GM21576 (cell line): ENCODE data around the gene CCDC9.
"Not testable (repeated sequence)": the region's sequence is repeated elsewhere in the genome, so short reads cannot be mapped to it uniquely, and the experiment has no call there.

Source experiments
- ATAC-seq: cut with Tn5 transposase; IDR thresholded peaks from one replicate; pipeline ENCODE4 v1.9.1; 2021; ENCODE audit warnings: mild to moderate bottlenecking, moderate library complexity; ENCODE audit not compliant: unreplicated experiment

The CCDC9 gene

DNA sequence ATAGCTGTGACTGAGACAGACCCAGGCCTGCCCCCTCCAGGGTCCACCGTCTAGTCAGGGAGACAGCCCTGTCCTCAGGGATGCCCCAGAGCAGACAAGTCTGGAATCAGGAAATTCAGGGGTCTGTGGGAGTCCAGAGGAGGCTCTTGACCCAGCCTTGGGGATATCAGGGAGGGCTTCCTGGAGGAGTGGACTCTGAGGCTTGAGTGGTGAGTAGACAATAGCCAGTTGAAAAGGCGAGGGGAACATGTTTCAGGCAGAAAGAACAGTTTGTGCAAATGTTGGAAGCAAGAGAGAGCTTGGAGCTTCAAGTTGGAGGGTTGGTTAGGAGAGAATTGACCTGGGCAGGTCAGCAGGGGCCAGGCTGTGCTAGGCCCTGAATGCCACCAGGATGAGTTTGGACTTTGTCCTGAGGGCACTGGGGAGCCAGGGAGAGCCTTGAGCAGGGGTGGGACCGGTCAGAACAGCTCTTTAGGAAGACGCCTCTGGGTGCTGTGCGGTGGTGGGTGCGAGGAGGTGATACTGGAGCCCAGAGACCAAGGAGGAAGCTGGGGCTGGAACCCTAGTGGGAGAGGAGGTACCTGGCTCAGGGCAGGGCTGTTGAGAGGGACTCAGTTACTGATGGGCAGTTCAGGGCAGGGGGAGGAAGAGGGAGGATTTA, 2.7 kb downstream of the CCDC9 start:
- ATAC-seq, result no peak

DNA sequence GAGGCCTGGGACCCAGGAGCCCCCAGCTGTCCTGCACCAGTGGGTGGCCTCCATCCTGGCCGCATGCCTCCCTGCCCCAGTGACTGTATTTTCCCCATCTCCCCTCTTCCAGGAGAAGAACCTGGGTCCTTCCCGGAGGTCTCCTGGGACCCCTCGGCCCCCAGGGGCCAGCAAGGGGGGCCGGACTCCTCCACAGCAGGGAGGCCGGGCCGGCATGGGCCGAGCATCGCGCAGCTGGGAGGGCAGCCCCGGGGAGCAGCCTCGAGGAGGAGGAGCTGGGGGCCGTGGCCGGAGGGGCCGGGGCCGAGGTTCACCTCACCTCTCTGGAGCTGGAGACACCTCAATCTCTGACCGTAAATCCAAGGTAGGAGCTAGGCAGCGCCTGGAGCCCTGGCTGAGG, 4.2 kb downstream of the CCDC9 start:
- no peak for ATAC-seq

DNA sequence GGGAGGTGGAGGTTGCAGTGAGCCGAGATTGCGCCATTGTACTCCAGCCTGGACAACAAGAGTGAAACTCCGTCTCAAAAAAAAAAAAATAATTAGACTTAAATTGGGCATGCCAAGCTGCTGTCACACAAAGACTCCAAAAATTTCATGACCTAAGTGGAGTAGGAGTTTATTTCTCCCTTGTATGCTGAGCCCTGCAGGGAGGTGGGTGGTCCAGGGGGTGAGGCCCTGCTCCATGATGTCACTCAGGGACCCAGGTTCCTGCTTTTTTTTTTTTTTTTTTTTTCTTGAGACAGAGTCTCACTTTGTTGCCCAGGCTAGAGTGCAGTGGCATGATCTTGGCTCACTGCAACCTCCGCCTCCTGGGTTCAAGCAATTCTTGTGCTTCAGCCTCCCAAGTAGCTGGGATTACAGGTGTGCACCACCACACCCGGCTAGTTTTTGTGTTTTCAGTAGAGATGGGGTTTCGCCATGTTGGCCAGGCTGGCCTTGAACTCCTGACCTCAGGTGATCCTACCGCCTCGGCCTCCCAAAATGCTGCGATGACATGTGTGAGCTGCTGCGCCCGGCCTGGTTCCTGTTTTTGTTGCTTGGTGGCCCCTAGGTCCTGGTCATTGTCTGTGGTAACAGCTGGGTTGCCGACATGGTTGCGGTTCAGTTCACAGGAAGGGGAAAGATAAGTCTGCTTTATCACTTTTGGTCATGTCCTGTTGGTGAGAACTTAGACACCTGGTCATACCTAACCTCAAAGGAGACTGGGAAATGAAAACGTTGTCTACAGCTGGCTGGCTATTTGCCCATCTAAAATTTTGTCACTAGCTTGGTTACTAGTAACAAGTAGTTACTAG, 5.8 kb downstream of the CCDC9 start:
- ATAC-seq, result peak; percentile 64

DNA sequence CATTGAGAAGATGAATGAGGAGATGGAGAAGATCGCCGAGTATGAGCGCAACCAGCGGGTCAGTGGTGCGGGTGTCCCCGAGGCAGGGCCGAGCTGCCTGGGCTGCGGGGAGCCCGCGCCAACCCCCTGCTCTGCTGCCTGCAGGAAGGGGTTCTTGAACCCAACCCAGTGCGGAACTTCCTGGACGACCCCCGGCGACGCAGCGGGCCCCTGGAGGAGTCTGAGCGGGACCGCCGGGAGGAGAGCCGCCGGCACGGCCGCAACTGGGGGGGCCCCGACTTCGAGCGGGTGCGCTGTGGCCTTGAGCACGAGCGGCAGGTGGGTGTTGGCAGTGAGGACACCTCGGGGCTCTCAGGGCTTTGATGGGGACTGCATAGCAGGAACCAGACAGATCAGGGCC, 8.3 kb downstream of the CCDC9 start:
- ATAC-seq, result no peak

DNA sequence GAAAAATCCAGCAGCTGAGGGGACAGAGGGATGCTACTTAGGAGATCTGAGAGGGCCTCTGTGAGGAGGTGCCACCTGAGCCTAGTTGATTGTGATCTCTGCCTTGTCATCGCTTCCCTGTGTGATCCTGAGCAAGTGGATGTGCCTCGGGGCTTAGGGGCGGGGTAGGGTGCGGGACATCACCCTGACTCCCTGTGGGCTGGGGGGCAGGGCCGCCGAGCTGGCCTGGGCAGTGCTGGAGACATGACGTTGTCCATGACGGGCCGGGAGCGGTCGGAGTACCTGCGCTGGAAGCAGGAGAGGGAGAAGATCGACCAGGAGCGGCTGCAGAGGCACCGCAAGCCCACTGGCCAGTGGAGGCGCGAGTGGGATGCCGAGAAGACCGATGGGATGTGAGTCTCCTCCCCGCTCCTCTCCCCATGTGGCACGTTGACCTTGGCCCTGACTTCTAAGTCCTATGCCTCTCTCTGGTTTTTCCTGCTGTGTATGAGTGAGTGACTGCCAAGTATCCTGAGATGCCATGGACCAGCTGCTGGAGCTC, 10.1 kb downstream of the CCDC9 start:
- no peak for ATAC-seq

DNA sequence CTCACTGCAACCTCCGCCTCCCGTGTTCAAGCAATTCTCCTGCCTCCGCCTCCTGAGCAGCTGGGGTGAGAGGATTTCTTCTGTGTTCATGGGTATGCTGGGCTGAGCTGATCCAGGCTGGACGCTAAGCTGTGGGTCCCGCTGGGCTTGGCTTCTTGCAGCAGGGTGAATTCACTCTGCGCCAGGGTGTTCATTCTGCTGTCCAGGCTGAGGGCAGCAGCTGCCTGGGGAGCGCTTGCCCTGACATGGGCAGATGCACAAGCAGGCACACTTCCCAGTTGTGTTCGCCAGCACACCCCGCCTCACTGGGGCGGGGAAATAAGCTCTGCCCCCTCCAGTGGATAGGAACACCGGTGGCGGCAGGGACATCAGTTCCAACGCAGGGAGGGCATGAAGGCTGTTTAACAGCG, 11.0 kb downstream of the CCDC9 start:
- ATAC-seq, result no peak

DNA sequence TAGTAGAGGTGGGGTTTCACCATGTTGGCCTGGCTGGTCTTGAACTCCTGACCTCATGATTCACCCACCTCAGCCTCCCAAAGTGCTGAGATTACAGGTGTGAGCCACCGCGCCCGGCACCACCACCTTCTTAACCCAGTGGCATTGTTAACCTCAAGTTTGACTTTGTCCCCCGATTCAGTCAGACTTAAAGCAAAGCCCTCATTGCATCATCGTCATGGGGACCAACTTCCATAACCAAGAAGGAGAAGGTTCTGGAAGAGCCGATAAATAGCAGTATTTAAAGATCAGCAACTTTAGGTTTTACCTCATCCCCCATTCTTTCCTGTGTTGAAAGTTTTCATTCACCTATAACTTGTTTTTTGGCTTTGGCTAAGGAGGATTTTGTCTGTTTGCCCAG, 11.7 kb downstream of the CCDC9 start:
- ATAC-seq, result no peak

DNA sequence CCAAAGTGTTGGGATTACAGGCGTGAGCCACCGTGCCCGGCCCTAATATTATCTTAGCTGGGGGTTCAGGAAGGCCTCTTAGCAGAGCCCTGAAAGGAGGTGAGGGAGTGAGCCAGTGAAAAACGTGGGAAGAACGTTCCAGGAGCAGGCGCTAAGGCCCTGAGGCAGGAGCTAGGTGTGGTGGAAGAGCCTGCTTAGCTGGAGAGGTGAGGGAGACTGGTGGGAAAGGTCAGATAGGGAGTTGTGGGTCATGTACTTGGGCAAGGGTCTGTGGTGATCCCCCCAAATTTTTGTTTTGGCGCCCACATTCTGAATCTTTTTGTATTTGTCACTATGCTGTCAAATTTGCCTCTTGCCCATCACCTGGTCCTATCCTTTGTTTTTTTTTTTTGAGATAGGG, 13.3 kb downstream of the CCDC9 start:
- ATAC-seq, result no peak

DNA sequence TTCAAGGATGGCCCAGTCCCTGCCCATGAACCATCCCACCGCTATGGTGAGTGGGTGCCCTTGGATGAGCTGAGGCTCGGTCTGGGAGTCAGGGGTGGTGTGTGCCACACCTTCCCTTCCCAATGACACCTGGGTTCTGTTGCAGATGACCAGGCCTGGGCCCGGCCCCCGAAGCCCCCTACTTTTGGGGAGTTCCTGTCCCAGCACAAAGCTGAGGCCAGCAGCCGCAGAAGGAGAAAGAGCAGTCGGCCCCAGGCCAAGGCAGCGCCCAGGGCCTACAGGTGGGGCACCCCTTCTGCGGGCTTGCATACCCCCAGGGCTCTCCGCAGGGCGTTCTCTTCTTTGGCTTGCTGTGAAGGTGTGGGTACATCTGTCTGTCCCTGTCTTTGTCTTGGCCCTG, 14.1 kb downstream of the CCDC9 start:
- no peak for ATAC-seq

DNA sequence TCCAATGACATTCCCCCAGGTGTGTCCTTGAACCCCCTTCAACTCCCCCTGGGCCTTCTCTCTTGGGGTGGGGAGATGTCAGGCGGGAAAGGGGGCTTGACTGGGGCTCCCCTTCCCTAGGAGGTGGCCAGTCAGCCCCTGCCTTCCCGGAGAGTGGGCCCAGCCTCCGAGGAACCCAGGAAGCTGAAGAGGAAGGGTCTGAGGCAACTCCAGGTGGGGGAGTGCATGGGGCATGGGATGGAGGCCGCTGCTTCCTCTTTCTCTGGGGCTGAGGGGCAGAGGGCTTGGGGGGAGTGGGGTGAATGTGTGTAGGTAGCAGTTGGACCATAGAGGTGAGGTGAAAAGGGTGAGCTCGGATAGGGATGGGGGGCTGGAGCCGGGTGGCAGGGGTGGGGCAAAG, 15.6 kb downstream of the CCDC9 start:
- ATAC-seq, result no peak

DNA sequence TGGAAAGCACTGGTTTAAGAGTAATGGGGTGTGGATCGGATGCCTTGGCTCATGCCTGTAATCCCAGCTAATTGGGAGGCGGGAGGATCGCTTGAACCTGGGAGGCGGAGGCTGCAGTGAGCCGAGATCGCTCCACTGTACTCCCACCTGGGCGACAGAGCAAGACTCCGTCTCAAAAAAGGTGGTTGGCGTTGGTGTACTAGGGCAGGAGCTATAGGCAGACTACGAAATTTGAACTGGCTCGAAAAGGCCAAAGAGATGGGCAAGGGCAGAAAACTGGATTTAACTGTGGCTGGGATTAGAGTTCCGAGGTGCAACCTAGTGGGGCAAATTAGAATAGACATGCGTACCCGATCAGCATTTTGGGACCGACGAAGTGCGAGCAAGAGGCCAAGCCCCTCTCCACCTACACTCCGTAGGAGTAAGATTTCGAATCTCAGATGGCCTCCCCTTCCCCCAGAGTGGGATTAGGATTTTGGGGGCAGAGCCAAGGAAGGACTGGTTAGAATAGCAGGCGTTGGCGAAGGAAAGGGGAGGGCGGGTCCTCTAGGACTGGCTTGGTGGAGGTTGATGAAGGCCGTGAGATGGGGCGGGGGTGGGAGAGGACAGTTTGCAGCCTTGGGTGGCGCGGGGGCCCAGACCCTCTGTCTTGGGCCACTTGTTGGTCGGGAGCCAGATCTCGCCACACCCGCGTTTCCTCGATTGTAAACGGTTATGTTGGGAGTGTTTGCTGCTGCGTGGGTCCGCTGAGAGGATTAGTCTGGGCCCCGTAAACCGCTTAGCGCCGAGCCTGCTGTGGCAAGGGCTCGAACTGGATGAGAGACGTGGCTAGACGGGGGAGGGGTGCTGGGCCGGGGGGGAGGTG, 16.4 kb downstream of the CCDC9 start:
- peak; percentile 3 for ATAC-seq

DNA sequence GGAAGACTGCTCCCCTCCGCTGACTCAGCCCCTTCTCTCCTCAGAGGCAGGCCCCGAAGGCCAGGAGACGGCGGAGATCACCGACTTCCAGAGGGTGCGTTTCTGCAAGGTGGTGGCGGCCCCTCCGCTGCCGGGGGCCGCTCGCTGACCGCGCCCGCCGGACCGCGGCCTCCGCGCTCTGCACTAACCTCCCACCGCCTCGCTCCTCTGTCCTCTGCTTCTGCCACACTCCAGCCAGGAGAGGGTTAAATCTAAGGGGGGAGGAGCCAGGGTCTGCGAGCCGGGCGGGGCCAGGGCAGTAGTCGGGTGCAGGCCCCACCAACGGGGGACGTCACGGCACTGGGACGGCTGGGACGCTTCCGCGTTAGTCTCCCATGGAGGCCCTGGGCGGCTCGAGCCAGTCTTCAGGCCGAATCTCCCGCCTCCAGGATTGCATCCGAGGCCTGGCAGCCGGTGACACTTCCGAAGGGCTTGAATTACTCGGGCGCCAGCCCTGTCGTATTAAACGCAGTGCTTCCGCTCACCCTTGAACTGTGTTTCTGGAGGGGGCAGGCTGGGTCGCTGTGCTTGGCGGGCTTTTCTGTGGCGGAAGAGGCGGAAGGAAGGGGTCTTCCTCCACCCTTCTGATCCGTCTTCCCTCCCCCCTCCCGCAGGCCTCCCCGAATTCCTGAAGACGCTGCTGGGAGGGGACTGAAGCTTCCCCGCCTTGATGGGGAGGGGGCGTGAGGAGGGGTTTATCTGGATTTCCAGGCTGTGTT, 17.2 kb downstream of the CCDC9 start:
- peak; percentile 54 for ATAC-seq

DNA sequence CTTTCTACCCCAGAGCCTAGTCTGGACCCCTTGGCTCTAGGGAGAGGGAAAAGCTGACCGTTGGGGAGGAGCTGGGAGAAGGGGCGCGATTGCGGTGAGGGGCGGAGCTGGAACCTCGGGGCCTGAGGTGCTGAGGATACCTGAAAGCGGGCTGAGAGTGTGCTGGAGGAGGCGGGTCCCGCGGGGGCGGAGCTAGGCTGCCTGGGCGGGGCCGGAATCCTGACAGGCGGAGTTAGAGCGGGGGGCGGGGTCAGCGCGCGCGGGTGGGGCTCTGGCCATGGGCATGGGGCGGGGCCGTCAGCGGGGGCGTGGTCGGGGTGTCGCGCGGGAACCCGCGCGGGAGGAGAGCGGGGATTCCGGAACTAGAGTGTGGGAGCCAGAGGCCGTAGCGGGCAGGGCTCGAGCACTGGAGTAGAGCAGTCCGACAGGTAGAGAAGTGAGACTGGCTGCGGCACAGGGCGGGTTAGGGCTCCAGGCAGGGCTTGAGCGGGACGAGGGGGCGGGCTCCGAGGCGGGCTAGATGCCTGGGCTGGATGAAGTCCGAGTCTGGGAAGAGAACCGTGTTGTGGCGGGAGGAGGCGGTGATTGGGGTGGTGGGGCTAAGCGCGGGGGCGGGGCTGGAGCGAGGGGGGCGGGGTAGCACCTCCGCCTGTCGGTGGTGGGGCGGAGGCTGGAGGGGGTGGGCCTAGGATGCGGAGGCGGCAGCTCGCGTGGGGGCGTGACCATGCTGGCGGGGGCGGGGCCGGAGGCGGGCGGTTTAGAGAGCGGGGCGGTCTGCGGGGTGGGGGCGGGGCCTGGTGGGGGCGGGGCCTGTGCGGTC, 18.0 kb downstream of the CCDC9 start, which contains the start of gene INAFM1:
Gene INAFM1, plus strand, starts transcription at position 815 of the 820 bp plus-strand sequence. CDS start 35 bp downstream, outside the sequence.
- peak; percentile 51 for ATAC-seq

DNA sequence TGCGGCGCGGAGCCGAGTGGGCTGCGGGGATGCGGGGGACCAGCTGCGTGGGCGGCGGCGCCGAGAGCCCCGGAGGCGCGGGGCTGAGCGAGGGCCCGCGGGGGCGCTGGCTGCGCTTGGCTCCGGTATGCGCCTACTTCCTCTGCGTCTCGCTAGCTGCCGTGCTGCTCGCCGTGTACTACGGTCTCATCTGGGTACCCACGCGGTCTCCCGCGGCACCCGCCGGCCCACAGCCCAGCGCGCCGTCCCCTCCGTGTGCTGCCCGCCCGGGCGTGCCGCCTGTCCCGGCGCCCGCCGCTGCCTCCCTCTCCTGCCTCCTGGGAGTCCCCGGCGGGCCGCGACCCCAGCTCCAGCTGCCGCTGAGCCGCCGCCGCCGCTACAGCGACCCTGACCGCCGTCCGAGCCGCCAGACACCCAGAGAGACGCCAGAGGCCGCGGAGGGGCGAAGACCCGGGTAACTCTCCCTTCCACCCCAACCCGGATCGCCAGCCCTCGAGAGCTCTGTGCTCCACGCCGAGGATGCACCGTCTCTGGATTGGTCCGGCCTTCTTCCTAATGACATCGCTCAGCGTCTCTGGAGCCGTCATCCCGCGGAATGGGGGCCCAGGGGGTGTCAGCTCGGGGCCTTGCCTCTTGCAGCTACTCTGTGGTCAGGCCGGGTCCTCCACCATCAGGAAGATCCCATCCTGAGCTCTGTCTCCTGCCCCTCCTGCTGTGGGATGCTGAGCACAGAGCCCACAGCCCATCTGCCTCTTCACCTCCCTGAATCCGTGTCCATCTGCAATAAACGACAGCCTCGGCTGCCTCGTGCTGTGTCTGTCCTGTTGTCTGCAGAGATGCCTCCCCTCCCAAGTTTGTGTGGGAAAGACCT, 18.8 kb downstream of the CCDC9 start:
- ATAC-seq, result peak; percentile 16

DNA sequence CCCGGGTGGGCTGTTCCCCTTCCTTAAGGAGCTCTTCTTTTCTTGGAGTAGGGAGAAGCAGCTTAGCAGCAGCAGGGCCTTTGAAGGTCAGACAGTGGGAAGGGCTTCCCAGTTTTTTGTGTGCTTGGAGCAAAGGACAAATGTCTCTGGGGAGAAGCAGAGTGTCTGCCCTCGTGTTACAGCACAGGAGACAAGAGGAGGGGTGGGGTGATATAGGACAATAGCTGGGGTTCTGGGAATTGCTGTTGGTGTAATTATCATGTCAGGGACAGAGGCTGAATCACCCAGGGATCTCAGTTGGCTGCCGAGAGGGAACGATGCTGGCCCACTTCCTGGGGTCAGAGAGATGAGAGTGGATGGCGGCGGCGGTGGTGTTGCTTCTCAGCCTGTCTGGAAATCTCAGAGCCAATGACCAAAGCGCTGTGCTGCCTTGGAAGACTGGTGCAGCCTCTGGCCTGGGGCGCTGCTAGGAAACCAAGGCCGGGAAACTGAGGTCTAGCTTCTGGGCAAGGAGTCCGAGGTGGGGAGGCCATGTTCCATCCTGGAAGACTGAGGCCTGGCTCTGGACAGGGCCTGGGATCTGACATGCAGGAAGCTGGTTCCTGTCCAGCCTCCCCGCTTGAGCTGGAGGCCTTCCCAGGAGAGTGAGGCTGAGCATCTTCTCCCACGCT, 19.6 kb downstream of the CCDC9 start:
- ATAC-seq, result no peak

DNA sequence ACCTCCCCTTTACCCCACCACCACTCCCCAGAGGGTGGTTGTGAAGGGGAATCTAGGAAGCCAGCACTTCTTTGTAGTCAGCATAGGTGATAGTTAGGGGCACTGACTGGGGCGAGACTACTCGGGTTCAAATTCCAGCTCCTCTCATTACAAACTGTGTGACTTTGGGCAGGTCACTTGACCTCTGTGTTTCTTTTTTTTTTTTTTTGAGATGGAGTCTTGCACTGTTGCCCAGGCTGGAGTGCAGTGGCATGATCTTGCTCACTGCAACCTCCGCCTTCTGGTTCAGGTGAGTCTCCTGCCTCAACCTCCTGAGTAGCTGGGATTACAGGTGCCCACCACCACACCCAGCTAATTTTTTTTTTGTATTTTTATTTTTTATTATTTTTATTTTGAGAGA, 20.2 kb downstream of the CCDC9 start:
- not testable (repeated sequence) for ATAC-seq

DNA sequence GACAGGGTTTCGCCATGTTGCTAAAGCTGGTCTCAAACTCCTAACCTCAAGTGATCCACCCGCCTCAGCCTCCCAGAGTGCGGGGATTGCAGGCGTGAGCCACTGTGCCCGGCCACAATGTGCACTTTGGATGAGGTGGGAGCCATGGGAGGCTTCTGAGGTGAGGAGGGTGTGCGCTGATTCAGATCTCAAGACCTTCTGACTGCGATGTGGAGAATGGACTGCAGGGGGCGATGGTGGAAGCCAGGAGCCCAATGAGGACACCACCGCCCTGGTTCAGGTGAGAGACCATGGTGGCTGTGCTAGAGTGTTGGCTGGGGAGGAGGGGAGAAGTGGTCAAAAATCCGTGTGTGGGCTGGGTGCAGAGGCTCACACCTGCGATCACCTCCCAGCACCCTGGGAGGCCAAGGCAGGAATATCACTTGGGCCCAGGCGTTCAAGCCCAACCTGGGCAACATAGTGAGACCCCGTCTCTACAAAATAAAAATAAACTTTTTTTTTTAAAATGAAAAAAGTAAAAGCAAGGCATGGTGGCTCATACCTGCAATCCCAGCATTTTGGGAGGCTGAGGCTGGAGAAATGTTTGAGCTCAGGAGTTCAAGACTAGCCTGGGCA, 24.0 kb downstream of the CCDC9 start:
- no peak for ATAC-seq
